DMS 273 treated with DMSO at 0.1 percent for 48 hours (cell line): ENCODE measurements around the gene NOL8.

Experiments
- DNase-seq: peaks from one replicate; lab custom pipeline; 2025; lab: John Stamatoyannopoulos, UW

NOL8 gene

DNA sequence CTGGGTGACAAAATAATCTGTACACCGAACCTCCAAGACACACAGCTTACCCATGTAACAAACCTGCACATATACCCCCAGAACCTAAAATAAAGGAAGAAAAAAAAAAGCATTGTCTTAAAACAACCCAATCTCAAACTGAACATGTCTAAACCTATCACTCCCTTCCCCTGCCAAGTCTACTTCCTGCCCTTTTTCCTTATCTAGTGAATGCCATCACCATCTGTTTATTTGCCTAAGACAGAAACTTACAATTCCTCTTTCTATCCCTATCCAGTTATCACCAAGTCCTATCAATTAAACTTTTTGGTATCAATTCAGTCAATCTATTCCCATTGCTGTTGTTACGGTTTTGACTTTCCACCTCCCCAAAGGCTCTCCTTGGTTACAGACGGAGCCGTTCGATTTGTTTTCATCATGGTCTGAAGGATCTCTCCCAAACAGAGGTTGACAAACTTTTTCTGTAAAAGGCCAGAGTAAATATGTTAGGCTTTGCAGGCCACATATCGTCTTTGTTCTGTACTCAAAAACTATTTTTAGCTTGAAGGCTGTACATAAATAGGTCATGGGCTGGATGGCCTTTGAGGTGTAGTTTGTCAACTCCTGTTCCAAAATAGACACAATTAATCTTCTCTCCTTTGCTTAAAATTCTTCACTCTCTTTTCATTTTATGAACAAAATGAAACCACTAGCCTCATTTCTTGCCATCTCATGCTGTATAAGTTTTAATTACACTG lies 12.1 kb downstream of the NOL8 start:
- no peak for DNase-seq

DNA sequence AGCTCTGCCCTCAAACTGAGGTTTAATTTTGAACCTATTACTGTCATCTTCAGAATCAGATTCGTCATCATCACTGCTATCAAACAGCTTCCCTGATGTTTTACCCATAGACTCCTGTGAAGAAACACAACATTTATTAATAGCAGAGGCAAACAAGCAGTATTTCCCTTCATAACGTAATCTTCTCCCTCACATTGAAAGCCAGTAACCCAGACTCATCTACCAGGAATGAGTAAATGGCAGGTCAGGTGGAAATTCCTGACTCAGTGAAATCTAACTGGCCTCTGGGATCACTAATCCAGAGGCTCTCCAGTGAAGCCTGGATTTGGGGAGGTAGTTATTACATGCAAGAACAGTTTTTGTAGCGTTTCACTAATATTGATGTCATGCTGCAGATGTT lies 14.6 kb downstream of the NOL8 start:
- DNase-seq, result no peak

DNA sequence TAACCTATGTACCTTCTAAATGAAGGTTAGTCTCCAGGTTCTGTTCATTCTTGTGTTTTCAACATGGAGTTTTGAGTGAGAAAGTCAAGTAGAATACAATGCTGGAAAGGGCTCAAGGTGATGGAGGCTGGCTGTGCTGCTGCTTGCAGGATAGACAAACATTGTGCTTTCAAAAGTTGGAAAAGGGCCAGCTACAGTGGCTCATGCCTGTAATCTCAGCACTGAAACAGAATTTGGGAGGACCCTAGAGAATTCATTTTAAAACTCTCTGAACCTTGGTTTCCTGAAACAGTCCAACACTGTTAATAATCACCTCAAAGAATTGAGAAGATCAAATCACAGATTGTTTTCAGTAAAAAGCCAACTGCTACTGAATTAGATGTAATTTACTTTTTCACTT lies 16.3 kb downstream of the NOL8 start:
- DNase-seq, result no peak

DNA sequence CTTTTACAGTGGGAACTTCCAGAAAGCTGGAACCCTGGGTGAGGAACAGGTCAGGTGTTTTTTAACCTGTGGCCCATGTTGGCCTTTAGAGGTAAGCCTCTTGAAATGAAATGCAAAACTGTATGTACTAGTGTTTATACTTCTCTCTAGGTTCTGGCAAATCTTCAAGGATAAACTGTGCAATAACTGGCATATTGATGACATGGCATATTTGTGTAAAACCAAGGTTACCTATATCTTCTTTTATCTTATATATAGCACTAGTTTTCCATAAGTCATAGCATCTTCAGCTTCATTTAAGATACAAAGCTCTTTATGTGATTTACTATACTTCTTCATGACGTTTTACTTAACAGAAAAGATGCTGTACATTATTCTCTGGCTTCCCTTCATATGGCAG lies 24.2 kb downstream of the NOL8 start:
- DNase-seq, result no peak

DNA sequence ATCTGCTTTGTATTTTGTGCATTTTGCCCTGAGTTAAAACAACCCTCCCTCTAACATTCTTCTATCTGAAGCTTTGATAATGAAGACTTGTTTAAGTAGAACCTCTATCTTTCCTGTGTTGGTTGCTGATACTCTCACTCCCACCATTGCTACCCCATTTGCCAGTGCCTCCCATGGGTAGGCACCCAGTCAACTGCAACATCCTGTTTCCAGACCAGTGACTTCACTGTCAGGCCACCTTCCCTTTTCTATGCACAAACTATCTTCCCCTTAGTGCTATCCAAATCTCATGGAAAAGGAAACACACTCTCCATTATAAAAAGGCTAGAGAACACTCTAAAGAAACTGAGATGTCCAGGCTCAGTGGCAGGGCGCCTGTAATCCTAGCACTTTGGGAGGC lies 26.0 kb downstream of the NOL8 start:
- DNase-seq, result no peak

DNA sequence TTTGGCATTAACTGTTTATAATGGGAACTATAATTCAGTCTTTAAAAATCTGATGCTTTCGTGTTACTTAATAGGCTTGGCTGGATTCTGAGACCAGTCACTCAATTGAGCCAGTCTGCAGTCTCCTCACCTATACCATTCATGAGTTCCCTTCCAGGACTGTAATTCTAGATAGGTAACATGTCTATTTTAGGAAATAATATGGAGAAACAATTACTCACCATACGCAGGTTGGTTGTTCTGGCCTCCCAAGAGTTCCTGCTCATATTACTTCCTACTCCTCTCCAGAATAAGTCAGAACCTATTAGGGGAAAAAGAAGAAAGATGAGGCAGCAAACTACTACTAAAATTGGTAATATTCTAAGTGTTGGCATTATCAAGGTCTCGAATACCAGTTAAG lies 27.1 kb downstream of the NOL8 start:
- no peak for DNase-seq

DNA sequence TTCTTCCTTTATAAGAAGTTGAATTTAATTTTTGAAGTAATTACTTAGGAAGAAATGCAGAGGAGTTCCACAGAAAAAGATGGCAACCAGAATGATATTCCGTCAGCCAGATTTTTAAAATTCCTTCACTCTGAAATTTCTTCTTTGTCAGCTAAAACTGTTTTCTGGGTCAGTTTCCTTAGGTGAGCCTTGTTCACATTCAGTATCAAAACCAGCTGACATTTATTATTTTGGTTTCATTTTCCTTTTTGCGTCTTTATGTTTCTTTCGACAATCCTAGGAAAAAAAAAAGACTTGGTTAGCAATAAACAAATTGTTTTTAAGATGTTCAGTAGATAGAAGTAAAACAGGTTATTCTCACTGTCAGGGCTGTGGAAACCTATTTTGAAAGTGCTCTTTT lies 27.5 kb downstream of the NOL8 start:
- DNase-seq, result no peak

DNA sequence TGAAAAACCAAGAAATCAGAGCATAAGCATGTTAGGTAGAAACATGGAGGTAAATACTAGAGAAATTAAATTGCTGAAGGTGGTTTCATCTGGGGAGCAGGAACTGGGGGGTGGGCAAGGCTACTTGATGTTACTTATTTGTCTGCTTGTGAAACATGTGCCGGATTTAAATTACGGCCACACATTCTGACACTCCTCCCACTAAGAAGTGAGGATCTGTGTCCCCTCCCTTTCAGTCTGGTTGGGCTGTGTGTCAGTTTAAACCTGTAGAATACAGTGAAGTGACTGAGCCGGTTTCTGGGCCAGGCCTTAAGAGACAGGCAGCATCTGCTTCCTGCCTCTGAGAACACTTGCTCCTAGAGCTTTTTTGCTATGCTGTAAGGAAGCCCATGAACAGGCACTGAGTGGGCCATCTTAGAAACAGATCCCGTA lies 29.3 kb downstream of the NOL8 start:
- DNase-seq, result peak; percentile 15

DNA sequence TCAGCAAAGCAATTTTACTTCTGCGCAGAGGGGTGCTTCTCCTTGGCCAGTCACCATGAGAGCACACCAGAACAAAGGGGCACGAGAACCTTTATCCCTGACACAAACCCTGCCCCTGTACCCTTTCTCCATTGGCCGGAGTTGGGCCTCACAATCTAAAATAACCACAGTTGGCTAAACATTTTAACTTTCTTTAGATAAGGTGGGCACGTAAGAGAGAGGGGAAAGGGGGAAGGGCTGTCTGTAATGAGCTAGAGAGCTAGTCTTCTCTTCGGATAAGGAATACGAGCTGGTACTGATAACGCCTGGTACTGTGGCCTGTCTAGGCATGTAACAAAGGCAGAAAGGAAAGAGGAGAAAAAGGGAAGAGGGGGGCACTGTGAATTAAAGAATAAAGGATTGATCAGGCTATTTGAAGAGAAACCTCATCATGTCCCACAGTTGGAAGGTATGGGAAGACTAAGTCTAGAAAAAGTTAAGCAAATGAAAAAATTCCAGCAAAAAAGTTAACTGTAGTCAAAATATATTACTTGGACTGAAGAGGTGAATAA lies 29.8 kb downstream of the NOL8 start:
- no peak for DNase-seq

DNA sequence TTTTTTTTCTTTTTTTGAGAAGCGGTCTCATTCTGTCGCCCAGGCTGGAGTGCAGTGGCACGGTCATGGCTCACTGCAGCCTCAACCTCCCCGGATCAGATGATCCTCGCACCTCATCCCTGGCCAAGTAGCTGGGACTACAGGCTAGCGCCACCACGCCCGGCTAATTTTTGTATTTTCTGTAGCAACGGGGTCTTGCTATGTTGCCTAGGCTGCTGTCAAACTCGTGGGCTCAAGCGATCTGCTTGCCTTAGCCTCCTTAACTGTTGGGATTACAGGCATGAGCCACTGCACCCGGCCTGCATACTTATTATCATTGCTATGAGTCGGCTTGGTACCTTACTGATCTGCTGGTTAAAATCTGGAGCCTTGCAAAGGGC lies 30.9 kb downstream of the NOL8 start:
- no peak for DNase-seq

DNA sequence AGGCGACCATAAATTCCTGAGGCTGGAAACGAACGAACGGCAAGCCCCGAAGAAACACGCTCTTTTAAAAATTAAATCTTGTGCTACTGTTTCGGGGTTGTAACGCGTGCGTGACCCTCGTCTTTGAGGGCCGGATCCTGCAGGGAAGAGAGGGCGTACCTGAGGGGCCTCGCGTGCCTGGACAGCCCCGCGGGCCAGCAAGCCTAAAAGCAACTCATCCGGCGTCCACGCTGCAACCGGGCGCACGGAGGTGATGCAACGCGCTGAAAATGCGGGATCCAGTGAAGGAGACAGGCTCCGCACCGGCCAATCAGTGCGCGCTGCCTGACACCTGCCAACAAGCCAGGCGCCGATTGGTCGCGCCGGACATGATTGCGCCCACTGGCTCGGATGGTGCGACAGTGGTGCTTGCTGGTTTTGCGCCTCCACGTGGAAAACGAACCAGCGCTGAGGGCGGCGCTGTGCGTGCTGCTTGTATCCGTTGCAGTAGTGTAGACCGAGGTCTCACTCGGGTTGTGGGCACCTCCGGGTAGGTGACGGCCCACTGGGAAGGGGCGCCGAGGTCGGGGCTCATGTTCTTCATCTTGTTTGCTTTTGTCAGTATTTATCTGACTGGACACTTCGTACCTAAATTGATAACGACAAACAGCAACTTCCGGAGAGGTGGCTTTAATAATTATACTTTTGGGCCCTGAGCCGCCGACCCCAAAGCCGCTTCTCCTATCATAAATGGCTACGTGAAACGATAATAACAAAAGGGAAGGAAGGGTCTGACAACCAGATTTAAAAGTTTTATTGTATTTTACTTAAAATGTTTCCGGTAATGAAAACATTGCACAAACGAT lies 31.5 kb downstream of the NOL8 start, which contains the start of gene IARS1:
IARS1 (minus strand) TSS at position 246 of the 845 bp plus-strand sequence. CDS start 4,278 bp downstream, outside the sequence.
- DNase-seq, result peak; percentile 89

DNA sequence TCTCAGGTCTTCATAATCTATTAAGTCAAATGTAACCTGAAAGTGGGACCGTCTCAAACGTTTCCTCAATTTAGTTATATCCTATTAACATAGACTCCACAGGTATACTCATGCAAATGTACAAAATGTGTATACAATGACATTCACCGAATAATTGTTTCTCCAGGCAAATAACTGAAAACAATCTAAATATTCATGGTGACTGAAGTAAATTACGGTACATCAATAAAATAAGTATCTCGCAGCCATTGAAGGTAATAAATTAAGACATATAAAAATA lies 32.1 kb downstream of the NOL8 start:
- DNase-seq, result no peak

DNA sequence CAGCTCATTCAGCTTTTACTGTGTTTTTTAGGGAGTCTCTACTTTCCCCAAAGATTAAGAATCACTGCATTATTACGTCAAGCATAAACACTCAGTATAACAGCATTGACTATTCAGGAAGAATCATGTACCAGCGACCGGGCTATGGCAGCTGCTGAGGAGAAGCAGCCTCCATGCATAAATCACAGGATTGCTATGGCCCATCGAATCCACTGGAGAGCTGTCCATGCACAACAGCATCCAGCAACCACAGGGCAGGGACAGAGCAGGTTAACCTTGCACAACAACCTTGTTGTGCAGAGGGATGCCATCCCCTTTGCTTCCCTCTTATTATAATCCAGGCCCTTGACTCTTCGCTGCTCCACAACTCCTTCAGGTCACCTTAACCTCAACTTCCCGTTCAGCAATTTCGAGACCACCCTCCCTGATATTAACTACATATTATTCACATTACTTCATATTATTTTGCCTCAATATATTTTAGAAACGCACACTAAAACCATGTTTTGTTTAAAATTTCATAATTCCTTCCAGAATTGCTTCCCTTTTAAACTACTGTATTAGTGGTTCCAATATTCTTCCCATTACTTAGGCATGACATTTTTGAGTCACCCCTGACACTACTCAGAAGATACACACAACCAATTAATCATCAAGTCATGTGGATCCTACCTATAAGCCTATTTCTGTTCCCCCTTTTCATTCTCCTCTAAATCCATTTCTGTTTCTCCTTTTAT lies 32.6 kb downstream of the NOL8 start:
- no peak for DNase-seq

DNA sequence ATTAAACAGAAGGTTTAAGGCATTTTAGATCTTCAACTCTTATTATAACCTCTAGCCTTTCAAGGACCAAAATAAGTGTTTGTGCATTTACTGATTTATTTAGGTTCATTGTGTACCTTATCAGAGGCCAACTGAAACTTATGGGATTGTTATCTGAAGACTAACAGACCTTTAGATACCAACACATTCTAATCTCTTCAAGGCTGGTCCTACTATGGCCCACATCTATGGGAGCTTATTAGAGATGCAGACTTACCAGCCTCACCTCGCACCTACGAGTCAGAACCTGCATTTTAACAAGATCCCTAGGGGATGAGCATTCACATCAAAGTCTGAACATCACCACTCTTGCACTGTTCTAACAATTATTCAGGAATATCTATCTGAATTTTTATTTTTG lies 33.6 kb downstream of the NOL8 start:
- no peak for DNase-seq

DNA sequence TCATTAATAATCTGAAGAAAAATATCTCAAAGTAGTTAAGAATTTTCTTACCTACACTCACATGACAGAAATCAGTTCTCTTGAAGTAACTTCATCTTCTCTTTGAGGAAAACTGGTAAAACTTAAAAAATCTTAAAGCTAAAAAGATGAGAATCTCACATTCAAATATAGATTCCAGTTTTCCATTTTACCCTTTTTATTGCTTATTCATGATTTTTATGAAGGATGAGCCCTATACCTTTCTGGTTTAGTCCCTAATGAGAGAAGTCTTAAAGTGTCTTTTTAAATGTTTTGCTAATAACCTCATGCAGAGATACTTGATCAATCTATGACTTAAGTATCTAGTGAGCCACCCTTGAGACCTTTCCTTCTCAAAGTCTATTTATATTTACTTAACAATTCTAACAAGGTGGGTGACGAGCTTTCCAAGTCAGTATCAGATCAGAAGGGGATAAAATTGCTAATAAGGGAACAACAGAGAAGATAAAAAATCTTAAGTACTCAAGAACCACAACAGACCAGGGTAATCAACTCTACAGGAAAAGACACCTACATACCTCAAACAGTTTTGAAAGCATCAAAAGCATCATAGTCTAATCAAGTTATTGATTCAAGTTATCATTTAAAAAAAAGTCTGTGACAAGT lies 34.2 kb downstream of the NOL8 start:
- no peak for DNase-seq

DNA sequence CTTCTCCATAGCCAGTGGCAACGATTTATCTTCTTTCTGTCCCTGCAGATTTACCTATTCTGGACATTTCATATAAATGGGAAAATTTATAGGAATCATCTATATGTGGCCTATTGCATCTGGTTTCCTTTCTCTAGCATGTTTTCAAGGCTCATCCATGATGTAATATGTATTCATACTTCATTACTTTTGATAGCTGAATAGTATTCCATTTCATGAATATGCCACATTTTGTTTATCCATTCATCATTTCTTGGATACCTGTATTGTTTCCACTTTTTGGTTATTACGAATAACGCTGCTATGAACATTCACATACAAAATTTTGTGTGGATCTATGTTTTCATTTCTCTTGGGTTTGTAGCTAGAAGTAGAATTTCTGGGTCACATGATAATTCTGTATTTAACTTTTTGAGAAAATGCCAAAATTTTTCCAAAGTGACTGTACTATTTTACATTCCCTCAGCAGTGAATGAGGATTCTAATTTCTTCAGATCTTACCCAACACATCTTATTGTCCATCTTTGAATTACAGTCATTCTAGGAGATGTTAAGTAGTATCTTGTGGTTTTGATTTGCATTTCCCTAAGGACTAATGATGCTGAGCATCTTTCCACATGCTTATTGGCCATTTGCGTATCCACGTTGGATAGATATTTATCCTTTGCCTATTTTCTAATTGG lies 35.3 kb downstream of the NOL8 start:
- no peak for DNase-seq

DNA sequence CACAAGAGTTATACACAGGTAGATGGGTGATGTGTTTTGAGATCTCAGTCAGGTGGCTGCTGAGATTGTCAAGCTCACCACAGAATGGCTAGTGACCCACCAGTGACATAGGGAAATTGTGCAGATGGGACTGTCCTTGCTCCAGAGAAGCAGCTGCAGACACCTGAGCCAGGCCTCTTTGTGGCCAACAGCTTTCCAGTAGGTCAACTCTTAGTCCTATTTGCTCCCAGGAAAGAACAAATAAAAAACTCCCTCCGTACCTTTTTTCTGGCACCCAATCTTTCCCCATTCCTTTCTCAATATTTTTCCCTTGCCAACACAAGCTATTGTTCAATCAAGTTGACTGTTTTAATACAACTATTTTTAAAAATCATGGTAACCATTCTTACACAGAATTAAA lies 45.8 kb downstream of the NOL8 start:
- no peak for DNase-seq

DNA sequence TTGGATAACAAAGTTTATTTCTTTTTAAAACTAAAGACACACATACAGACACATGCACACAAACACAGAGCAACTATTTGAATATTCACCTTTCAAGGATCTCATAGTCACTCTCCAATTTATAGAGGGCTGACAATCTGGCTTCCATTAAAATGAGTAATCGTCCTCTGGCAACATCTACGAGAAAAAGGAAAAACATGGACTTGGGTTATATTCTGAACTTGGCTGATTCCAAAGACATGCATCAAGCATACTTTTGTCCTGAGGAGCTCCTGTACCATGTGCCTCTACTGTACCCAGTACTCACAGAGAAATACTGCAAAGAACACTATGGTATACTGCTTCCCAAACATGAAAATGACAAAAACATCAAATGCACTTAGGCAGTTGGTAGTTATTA lies 47.0 kb downstream of the NOL8 start:
- no peak for DNase-seq

DNA sequence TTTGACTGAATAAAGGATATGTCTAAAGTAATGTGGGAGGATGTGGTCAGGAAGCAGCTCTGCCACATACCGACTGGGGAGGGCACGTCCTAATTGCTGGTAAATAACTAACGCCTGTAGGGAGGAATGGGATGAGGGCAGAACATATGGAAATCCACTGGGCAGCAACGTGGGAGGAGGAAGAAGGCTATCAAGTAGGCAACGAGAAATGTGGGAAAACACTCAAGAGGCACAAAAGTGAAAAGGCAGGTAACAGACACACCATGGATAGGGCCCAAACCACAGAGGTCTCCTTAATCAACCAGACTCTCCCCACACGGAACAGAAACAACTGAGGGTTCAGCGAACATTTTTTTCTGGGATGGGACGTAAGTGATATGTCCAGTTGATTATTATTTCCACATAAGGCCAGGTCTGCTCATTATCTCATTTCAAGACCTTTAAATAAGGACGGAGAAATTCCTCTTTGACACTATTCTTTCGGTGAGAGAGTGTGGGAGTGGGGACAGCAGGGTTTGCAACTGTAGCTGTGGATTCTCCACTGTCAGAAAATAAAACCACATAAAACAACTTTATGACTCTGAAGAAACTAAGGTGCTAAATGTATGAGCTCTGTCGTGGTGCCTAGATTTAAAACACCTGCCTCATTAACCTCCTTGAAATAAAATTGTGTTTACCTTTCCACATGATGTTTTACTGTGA lies 48.7 kb downstream of the NOL8 start:
- no peak for DNase-seq

DNA sequence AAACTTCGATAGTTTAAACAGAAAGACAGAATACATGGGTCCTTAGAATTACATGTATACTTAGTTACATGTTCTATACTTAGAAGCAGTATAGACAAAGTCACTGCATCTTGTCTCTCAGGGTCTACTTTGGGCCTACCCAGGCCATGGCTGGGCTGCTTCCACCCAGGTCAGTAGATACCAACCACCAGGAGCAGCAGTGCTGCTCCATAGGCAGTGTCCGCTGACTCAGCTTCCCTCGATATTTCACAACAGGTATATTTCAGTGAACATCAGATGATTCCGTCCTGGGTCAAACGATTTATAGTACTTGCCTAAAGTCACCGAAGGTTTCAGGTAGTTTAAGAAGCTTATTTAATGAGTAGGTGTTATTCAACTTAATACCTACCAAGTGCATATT lies 49.6 kb downstream of the NOL8 start:
- no peak for DNase-seq

DNA sequence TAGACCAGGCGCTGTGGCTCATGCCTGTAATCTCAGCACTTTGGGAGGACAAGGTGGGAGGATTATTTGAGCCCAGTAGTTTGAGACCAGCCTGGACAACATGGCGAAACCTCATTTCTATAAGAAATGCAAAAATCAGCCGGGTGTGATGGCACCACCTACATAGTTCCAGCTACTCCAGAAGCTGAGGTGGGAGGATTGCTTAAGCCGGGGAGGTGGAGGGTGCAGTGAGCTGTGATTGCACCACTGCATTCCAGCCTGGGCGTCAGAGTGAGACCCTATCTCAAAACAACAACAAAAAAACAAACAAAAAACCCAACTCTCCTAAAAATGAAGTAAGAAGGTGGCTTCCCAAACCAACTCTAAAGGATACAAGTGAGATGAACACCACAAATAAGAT lies 54.6 kb downstream of the NOL8 start:
- DNase-seq, result no peak
